B cell (primary cell): Measurements from ENCODE around the gene RPL41.
A peak's percentile ranks its signal among the peaks of the same experiment; 100 is the strongest.

Experiments
- CTCF ChIP-seq: fragments of 200-600 bp; IDR thresholded peaks from one replicate; pipeline ENCODE4 v1.8.0; 2022; ENCODE audit warnings: antibody characterized with exemption, mild to moderate bottlenecking
- EZH2 ChIP-seq: IDR thresholded peaks from 2 replicates; pipeline ENCODE4 v1.6.1; 2012; ENCODE audit warnings: borderline replicate concordance, low read depth, mild to moderate bottlenecking, moderate library complexity, low read length; ENCODE audit not compliant: insufficient read depth, poor library complexity, severe bottlenecking

GRCh38 chr12:56117778-56118687 lies 1.6 kb downstream of the RPL41 start, which contains the start of gene ZC3H10:
- TF ChIP-seq CTCF (peak; percentile 61), EZH2 (no peak)
